Stimulated activated CD8-positive, alpha-beta memory T cell treated with anti-CD3 and anti-CD28 coated beads, Interleukin-7, amount 100 ng/mL, for 4 hours (primary cell): ENCODE data around the gene MEAF6.
A peak's percentile ranks its signal among the peaks of the same experiment; 100 is the strongest.
"Not testable (repeated sequence)": the region's sequence is repeated elsewhere in the genome, so short reads cannot be mapped to it uniquely, and the experiment has no call there.

ENCODE experiments used
- DNase-seq, 2 donors: peaks; one replicate each; pipeline ENCODE4 v3.0.0-alpha.2; 2020; ENCODE audit warnings: low read depth in 2 of 2

Gene MEAF6

GRCh38 chr1:37514350-37515184, at the start of gene MEAF6:
Gene MEAF6, minus strand, starts transcription at chr1:37514766. Its CDS starts 20 bp downstream, at chr1:37514746.
- DNase-seq, result peak; percentile 53 to 79

GRCh38 chr1:37562984-37563383, 48.4 kb upstream of the MEAF6 start:
- no peak for DNase-seq

GRCh38 chr1:37561133-37562132, 46.9 kb upstream of the MEAF6 start:
- DNase-seq, result peak in 1 of 2 donors; percentile 7

GRCh38 chr1:37560401-37561132, 46.0 kb upstream of the MEAF6 start:
- no peak for DNase-seq

GRCh38 chr1:37559957-37560379, 45.4 kb upstream of the MEAF6 start:
- DNase-seq, result not testable (repeated sequence)

GRCh38 chr1:37559080-37559479, 44.5 kb upstream of the MEAF6 start:
- no peak for DNase-seq

GRCh38 chr1:37558411-37558810, 43.8 kb upstream of the MEAF6 start:
- no peak for DNase-seq

- no peak for DNase-seq
These were observed 42.8 kb upstream of the MEAF6 start for GRCh38 chr1:37557402-37557801.

GRCh38 chr1:37556712-37557196, 42.2 kb upstream of the MEAF6 start, which contains the start of gene DNALI1:
Gene DNALI1, plus strand, starts transcription at chr1:37556940. Its CDS starts 55 bp downstream, at chr1:37556995.
- DNase-seq, result peak in 1 of 2 donors; percentile 0

- DNase-seq, result peak; percentile 84 to 93
These were observed 39.6 kb upstream of the MEAF6 start, which contains the start of gene SNIP1 for GRCh38 chr1:37553927-37554808. Gene SNIP1, minus strand, starts transcription at chr1:37554293. Its CDS starts 64 bp downstream, at chr1:37554229.

GRCh38 chr1:37553598-37553926, 39.0 kb upstream of the MEAF6 start:
- no peak for DNase-seq

GRCh38 chr1:37549341-37549740, 34.8 kb upstream of the MEAF6 start:
- no peak for DNase-seq

- no peak for DNase-seq
These were observed 30.5 kb upstream of the MEAF6 start for GRCh38 chr1:37545019-37545418.

GRCh38 chr1:37544530-37544929, 30.0 kb upstream of the MEAF6 start:
- no peak for DNase-seq

GRCh38 chr1:37540036-37540785, 25.6 kb upstream of the MEAF6 start:
- no peak for DNase-seq

GRCh38 chr1:37539154-37539553, 24.6 kb upstream of the MEAF6 start:
- DNase-seq, result not testable (repeated sequence)

GRCh38 chr1:37537378-37537777, 22.8 kb upstream of the MEAF6 start:
- DNase-seq, result no peak

GRCh38 chr1:37533317-37534093, 18.9 kb upstream of the MEAF6 start:
- DNase-seq, result no peak
